ENCODE data around the gene EIF4EBP3. TPM values are rescaled to one million over a fixed set of nuclear protein-coding genes. Genes with fewer than 3 reads are reported as not detected.

The EIF4EBP3 gene
- total RNA-seq, 2 experiments from 2014 or later = 0.98 to 8.3 TPM

GRCh38 chr5:140566665-140567064 is 19.2 kb downstream of the EIF4EBP3 start:
- BruUV-seq (replicated peaks) = no TSS peak
- no peak overlapping the region for H2AFZ ChIP-seq (ENCODE audit: low read length)
- H3K4me1 ChIP-seq (ENCODE audit: insufficient read depth, low read length, poor library complexity, severe bottlenecking) = peaks cover 25% of the 10 kb centered on the region
- no peak overlapping the region for H3K4me2 ChIP-seq (ENCODE audit: low read length)
- no peak for TF ChIP-seq EZH2phosphoT487 (IDR thresholded peaks at IDR 0.05; ENCODE audit: borderline replicate concordance, low read depth, low read length)
- no peak for TF ChIP-seq CTCF (conservative IDR thresholded peaks at IDR 0.05; ENCODE audit: low read length)
- H3K27ac ChIP-seq (ENCODE audit: low read depth, low read length, poor library complexity, severe bottlenecking) = no peak overlapping the region
- H3K36me3 ChIP-seq (ENCODE audit: insufficient read depth, low read length) = peaks cover 38% of the 10 kb centered on the region
- H3K4me3 ChIP-seq (ENCODE audit: low read depth, low read length, poor library complexity, severe bottlenecking) = no peak overlapping the region
- intact Hi-C loops (cut with micrococcal nuclease; ENCODE audit: unreplicated experiment) = no loop called here
- H3K9me3 ChIP-seq (ENCODE audit: low read length) = no peaks in the 10 kb centered on the region
- DNase-seq (ENCODE audit: low spot score) = no peak
- H3K9me2 ChIP-seq (ENCODE audit: insufficient read depth, low read length) = no peaks in the 10 kb centered on the region
- CTCF ChIA-PET (ENCODE audit: unreplicated experiment) = no interaction called here
- peaks cover 17% of the 10 kb centered on the region for H3K79me2 ChIP-seq (ENCODE audit: insufficient read depth, low read depth, low read length)
- H4K20me1 ChIP-seq (ENCODE audit: insufficient read depth, low read length) = no peaks in the 10 kb centered on the region
- POLR2A ChIA-PET = interaction anchor here (0.9 to 1.6 kb wide), 4 partner anchors 9 to 359 kb away, joined by 3 to 5 read pairs (median 4); partner anchors contain the start of genes IK, NDUFA2 and SRA1

- ChIA-PET CTCF (ENCODE audit: unreplicated experiment) (no interaction called here), POLR2A (interaction anchor here (0.9 to 1.2 kb wide), 2 partner anchors 9 to 360 kb away, joined by 4 read pairs; no protein-coding TSS in a partner anchor)
- Histone ChIP-seq H3K9me3 (ENCODE audit: low read length) (no peaks in the 10 kb centered on the region), H3K4me3 (ENCODE audit: low read depth, low read length, poor library complexity, severe bottlenecking) (no peak overlapping the region), H4K20me1 (ENCODE audit: insufficient read depth, low read length) (no peaks in the 10 kb centered on the region), H3K27ac (ENCODE audit: low read depth, low read length, poor library complexity, severe bottlenecking) (no peak overlapping the region), H3K4me1 (ENCODE audit: insufficient read depth, low read length, poor library complexity, severe bottlenecking) (peaks cover 25% of the 10 kb centered on the region), H2AFZ (ENCODE audit: low read length) (no peak overlapping the region), H3K9me2 (ENCODE audit: insufficient read depth, low read length) (no peaks in the 10 kb centered on the region), H3K36me3 (ENCODE audit: insufficient read depth, low read length) (peaks cover 38% of the 10 kb centered on the region), H3K79me2 (ENCODE audit: insufficient read depth, low read depth, low read length) (peaks cover 17% of the 10 kb centered on the region), H3K4me2 (ENCODE audit: low read length) (no peak overlapping the region)
- no TSS peak for BruUV-seq (replicated peaks)
- intact Hi-C loops (cut with micrococcal nuclease; ENCODE audit: unreplicated experiment) = no loop called here
- TF ChIP-seq CTCF (conservative IDR thresholded peaks at IDR 0.05; ENCODE audit: low read length) (no peak), EZH2phosphoT487 (IDR thresholded peaks at IDR 0.05; ENCODE audit: borderline replicate concordance, low read depth, low read length) (no peak)
- DNase-seq (ENCODE audit: low spot score) = no peak
These were observed 19.8 kb downstream of the EIF4EBP3 start for GRCh38 chr5:140567136-140567818.

- no peak overlapping the region for H3K27ac ChIP-seq (ENCODE audit: low read depth, low read length, poor library complexity, severe bottlenecking)
- POLR2A ChIA-PET = interaction anchor here (0.6 kb wide), 1 partner anchor 49 kb away, joined by 3 read pairs; no protein-coding TSS in a partner anchor
- no peaks in the 10 kb centered on the region for H3K9me2 ChIP-seq (ENCODE audit: insufficient read depth, low read length)
- no peak overlapping the region for H3K4me2 ChIP-seq (ENCODE audit: low read length)
- CTCF ChIA-PET (ENCODE audit: unreplicated experiment) = no interaction called here
- no TSS peak for BruUV-seq (replicated peaks)
- H3K9me3 ChIP-seq (ENCODE audit: low read length) = no peaks in the 10 kb centered on the region
- peaks cover 38% of the 10 kb centered on the region for H3K36me3 ChIP-seq (ENCODE audit: insufficient read depth, low read length)
- peaks cover 17% of the 10 kb centered on the region for H3K79me2 ChIP-seq (ENCODE audit: insufficient read depth, low read depth, low read length)
- H3K4me3 ChIP-seq (ENCODE audit: low read depth, low read length, poor library complexity, severe bottlenecking) = no peak overlapping the region
- intact Hi-C loops (cut with micrococcal nuclease; ENCODE audit: unreplicated experiment) = no loop called here
- DNase-seq (ENCODE audit: low spot score) = no peak
- TF ChIP-seq EZH2phosphoT487 (IDR thresholded peaks at IDR 0.05; ENCODE audit: borderline replicate concordance, low read depth, low read length) (no peak), CTCF (conservative IDR thresholded peaks at IDR 0.05; ENCODE audit: low read length) (no peak)
- H4K20me1 ChIP-seq (ENCODE audit: insufficient read depth, low read length) = no peaks in the 10 kb centered on the region
- H2AFZ ChIP-seq (ENCODE audit: low read length) = no peak overlapping the region
- peaks cover 25% of the 10 kb centered on the region for H3K4me1 ChIP-seq (ENCODE audit: insufficient read depth, low read length, poor library complexity, severe bottlenecking)
These were observed 20.4 kb downstream of the EIF4EBP3 start for GRCh38 chr5:140567871-140568270.
